Measurements from ENCODE around the gene ADGRV1. TPM values are rescaled to one million over a fixed set of nuclear protein-coding genes. Genes with fewer than 3 reads are reported as not detected.

ADGRV1 gene
- polyA plus RNA-seq, 1 of the 3 experiments (the other 2 are of a cell fraction) = 0.23 TPM

- H3K9ac ChIP-seq = no peak overlapping the region
- ChIA-PET CTCF (interaction anchor here (1.0 to 3.1 kb wide), 4 partner anchors 10 to 300 kb away, joined by 3 to 22 read pairs (median 4); no protein-coding TSS in a partner anchor), POLR2A (interaction anchor here (0.9 kb wide), 1 partner anchor 261 kb away, joined by 3 read pairs; no protein-coding TSS in a partner anchor)
- H3K9me3 ChIP-seq = no peaks in the 10 kb centered on the region
- TF ChIP-seq POLR2AphosphoS5 (IDR thresholded peaks at IDR 0.05; ENCODE audit: low read depth, low read length) (no peak), RXRA (IDR thresholded peaks at IDR 0.05; ENCODE audit: borderline replicate concordance, low read depth) (no peak), TAF1 (IDR thresholded peaks at IDR 0.05; ENCODE audit: borderline replicate concordance, low read depth, low read length) (no peak), MAX (IDR thresholded peaks at IDR 0.05; ENCODE audit: low read depth) (no peak), SIN3A (IDR thresholded peaks at IDR 0.05; ENCODE audit: borderline replicate concordance, low read depth, low read length) (no peak), RCOR1 (IDR thresholded peaks at IDR 0.05; ENCODE audit: low read length) (no peak)
- TF ChIP-seq, protein P1, sequence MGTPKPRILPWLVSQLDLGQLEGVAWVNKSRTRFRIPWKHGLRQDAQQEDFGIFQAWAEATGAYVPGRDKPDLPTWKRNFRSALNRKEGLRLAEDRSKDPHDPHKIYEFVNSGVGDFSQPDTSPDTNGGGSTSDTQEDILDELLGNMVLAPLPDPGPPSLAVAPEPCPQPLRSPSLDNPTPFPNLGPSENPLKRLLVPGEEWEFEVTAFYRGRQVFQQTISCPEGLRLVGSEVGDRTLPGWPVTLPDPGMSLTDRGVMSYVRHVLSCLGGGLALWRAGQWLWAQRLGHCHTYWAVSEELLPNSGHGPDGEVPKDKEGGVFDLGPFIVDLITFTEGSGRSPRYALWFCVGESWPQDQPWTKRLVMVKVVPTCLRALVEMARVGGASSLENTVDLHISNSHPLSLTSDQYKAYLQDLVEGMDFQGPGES (IDR thresholded peaks at IDR 0.05; ENCODE audit: low read depth, low read length) = no peak
- no peak overlapping the region for H3K4me3 ChIP-seq (ENCODE audit: low read depth in 2 of 2, low read length in 1 of 2)
- H4K20me1 ChIP-seq (ENCODE audit: insufficient read depth) = no peaks in the 10 kb centered on the region
- H3K4me2 ChIP-seq = no peak overlapping the region
- 85% methylated on average over 6 of the region's 6 CpGs for WGBS (ENCODE audit: low lambda C conversion rate)
- no peak for DNase-seq
- H3K9me2 ChIP-seq = no peaks in the 10 kb centered on the region
- H3K27ac ChIP-seq (ENCODE audit: low read depth in 2 of 2, low read length in 1 of 2) = peak overlapping the region in 1 of 2 experiments; percentile 28; a peak in 1 of 4 replicates
- H3K27me3 ChIP-seq (ENCODE audit: insufficient read depth) = no peaks in the 10 kb centered on the region
- peaks cover 16% of the 10 kb centered on the region for H3F3A ChIP-seq (replicated peaks; ENCODE audit: insufficient read depth)
- H3K36me3 ChIP-seq (replicated peaks in 1 of 2; ENCODE audit: control insufficient read depth in 1 of 2, insufficient read depth in 2 of 2, low read length in 1 of 2) = no peaks in the 10 kb centered on the region
- H3K4me1 ChIP-seq (ENCODE audit: control insufficient read depth in 1 of 2, insufficient read depth in 2 of 2, low read depth in 1 of 2, low read length in 1 of 2) = peaks cover 22 to 35% of the 10 kb centered on the region in 2 experiments
- no peak overlapping the region for H2AFZ ChIP-seq (ENCODE audit: low read depth)
- no peaks in the 10 kb centered on the region for H3K79me2 ChIP-seq (ENCODE audit: insufficient read depth)
These were observed 561.6 kb downstream of the ADGRV1 start for GRCh38 chr5:91119981-91120850.

GRCh38 chr5:91121347-91121993 lies 562.9 kb downstream of the ADGRV1 start:
- no peaks in the 10 kb centered on the region for H3K9me3 ChIP-seq
- H3K4me3 ChIP-seq (ENCODE audit: low read depth in 2 of 2, low read length in 1 of 2) = no peak overlapping the region
- ChIA-PET CTCF (no interaction called here), POLR2A (no interaction called here)
- H3K4me1 ChIP-seq (ENCODE audit: control insufficient read depth in 1 of 2, insufficient read depth in 2 of 2, low read depth in 1 of 2, low read length in 1 of 2) = peaks cover 22 to 46% of the 10 kb centered on the region in 2 experiments
- TF ChIP-seq EZH2phosphoT487 (IDR thresholded peaks at IDR 0.05; ENCODE audit: borderline replicate concordance, low read depth) (no peak), YY1 (IDR thresholded peaks at IDR 0.05; ENCODE audit: low read depth) (no peak), FOSL2 (IDR thresholded peaks at IDR 0.05; ENCODE audit: borderline replicate concordance, low read depth) (no peak), SIN3A (IDR thresholded peaks at IDR 0.05; ENCODE audit: borderline replicate concordance, low read depth, low read length) (no peak), ELF1 (IDR thresholded peaks at IDR 0.05) (no peak), MXI1 (IDR thresholded peaks at IDR 0.05; ENCODE audit: low read depth, low read length) (no peak), MEF2A (IDR thresholded peaks at IDR 0.05; ENCODE audit: borderline replicate concordance, low read depth) (no peak)
- TF ChIP-seq, protein P2, sequence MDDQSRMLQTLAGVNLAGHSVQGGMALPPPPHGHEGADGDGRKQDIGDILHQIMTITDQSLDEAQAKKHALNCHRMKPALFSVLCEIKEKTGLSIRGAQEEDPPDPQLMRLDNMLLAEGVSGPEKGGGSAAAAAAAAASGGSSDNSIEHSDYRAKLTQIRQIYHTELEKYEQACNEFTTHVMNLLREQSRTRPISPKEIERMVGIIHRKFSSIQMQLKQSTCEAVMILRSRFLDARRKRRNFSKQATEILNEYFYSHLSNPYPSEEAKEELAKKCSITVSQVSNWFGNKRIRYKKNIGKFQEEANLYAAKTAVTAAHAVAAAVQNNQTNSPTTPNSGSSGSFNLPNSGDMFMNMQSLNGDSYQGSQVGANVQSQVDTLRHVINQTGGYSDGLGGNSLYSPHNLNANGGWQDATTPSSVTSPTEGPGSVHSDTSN (IDR thresholded peaks at IDR 0.05) = no peak
- no peaks in the 10 kb centered on the region for H3K9me2 ChIP-seq
- no peak overlapping the region for H3K4me2 ChIP-seq
- DNase-seq = no peak
- H3K9ac ChIP-seq = no peak overlapping the region
- no peak overlapping the region for H2AFZ ChIP-seq (ENCODE audit: low read depth)
- H3K79me2 ChIP-seq (ENCODE audit: insufficient read depth) = no peaks in the 10 kb centered on the region
- no peaks in the 10 kb centered on the region for H3K27me3 ChIP-seq (ENCODE audit: insufficient read depth)
- no peaks in the 10 kb centered on the region for H3K36me3 ChIP-seq (replicated peaks in 1 of 2; ENCODE audit: control insufficient read depth in 1 of 2, insufficient read depth in 2 of 2, low read length in 1 of 2)
- 87% methylated on average over 7 of the region's 7 CpGs for WGBS (ENCODE audit: low lambda C conversion rate)
- no peak overlapping the region for H3K27ac ChIP-seq (ENCODE audit: low read depth in 2 of 2, low read length in 1 of 2)
- H3F3A ChIP-seq (replicated peaks; ENCODE audit: insufficient read depth) = peaks cover 16% of the 10 kb centered on the region
- H4K20me1 ChIP-seq (ENCODE audit: insufficient read depth) = no peaks in the 10 kb centered on the region

Measured in SK-N-SH (cell line).